Measurements from ENCODE around the gene ZC3H7A. TPM values are rescaled to one million over a fixed set of nuclear protein-coding genes. Genes with fewer than 3 reads are reported as not detected.

ZC3H7A gene
- total and polyA plus RNA-seq, 10 of the 15 experiments (the other 5 are each of a cell fraction or from before 2014, with no cell fraction given) = 46.3 to 188 (median 68.6) TPM

GRCh38 chr16:11719171-11719570, 77.9 kb downstream of the ZC3H7A start:
- no peak overlapping the region for H3K4me3 ChIP-seq
- H3K4me1 ChIP-seq (ENCODE audit: control insufficient read depth, insufficient read depth, low read length) = peaks cover 16% of the 10 kb centered on the region
- FAIRE-seq = no peak
- no peak for ATAC-seq
- no peaks in the 10 kb centered on the region for H4K20me1 ChIP-seq (ENCODE audit: control insufficient read depth, insufficient read depth)
- ChIA-PET SMC1A (ENCODE audit: uncharacterized antibody, unreplicated experiment) (interaction anchor here (0.7 to 6.7 kb wide), 12 partner anchors 12 to 187 kb away, joined by 3 to 41 read pairs (median 5); no protein-coding TSS in a partner anchor), POLR2A (interaction anchor here (1.2 to 2.2 kb wide), 3 partner anchors 18 to 80 kb away, joined by 4 to 8 read pairs (median 6); partner anchors contain the start of gene TXNDC11), CTCF (interaction anchor here (0.7 to 2.1 kb wide), 9 partner anchors 11 to 712 kb away, joined by 3 to 5 read pairs (median 4); no protein-coding TSS in a partner anchor), RAD21 (ENCODE audit: unreplicated experiment) (interaction anchor here (1.4 to 2.2 kb wide), 3 partner anchors 79 to 187 kb away, joined by 4 to 10 read pairs (median 8); partner anchors contain the start of gene ZC3H7A)
- no peak for DNase-seq (ENCODE audit: low read depth, low spot score)
- no peaks in the 10 kb centered on the region for H3K27me3 ChIP-seq (replicated peaks in 1 of 2; ENCODE audit: control insufficient read depth in 2 of 2, insufficient read depth in 2 of 2, low read length in 1 of 2)
- H3K9me3 ChIP-seq (replicated peaks; ENCODE audit: control insufficient read depth, insufficient read depth, low read length) = no peaks in the 10 kb centered on the region
- H3K4me2 ChIP-seq (ENCODE audit: control insufficient read depth, insufficient read depth) = no peak overlapping the region
- H3K27ac ChIP-seq (ENCODE audit: control insufficient read depth, insufficient read depth) = no peak overlapping the region
- intact Hi-C loops (cut with micrococcal nuclease; ENCODE audit: unreplicated experiment) = loop anchor here (5.0 kb wide), 1 partner anchor 312 kb away; no protein-coding TSS in a partner anchor
- peaks cover 16 to 32% of the 10 kb centered on the region in 2 experiments for H3K36me3 ChIP-seq (ENCODE audit: control insufficient read depth in 2 of 2, insufficient read depth in 2 of 2, low read length in 1 of 2)
- no peak overlapping the region for H2AFZ ChIP-seq (ENCODE audit: control insufficient read depth, low read depth, low read length)
- in situ Hi-C loops (cut with MboI) = no loop called here
- no peaks in the 10 kb centered on the region; the same call in none of the 2 replicates for H3K79me2 ChIP-seq (ENCODE audit: control insufficient read depth, insufficient read depth, low read length)
- H3K9ac ChIP-seq (ENCODE audit: control insufficient read depth, insufficient read depth, low read length) = no peak overlapping the region
- TSS peak; percentile 17 for BruUV-seq (replicated peaks)
- TF ChIP-seq GABPA (IDR thresholded peaks at IDR 0.05; ENCODE audit: low read depth) (no peak), HSF1 (IDR thresholded peaks at IDR 0.05; ENCODE audit: low read depth, low read length) (no peak), KDM1A (IDR thresholded peaks at IDR 0.05; ENCODE audit: borderline replicate concordance) (no peak), HDGF (IDR thresholded peaks at IDR 0.05) (no peak), EZH2 (IDR thresholded peaks at IDR 0.05; ENCODE audit: borderline replicate concordance, control insufficient read depth, low read depth, low read length) (no peak), PAX5 (IDR thresholded peaks at IDR 0.05; ENCODE audit: borderline replicate concordance, low read depth, low read length) (no peak), JUNB (IDR thresholded peaks at IDR 0.05) (no peak), MLLT1 (IDR thresholded peaks at IDR 0.05) (no peak), NR2C2 (IDR thresholded peaks at IDR 0.05; ENCODE audit: borderline replicate concordance, control insufficient read depth, insufficient read length, low read depth) (no peak), REST (IDR thresholded peaks at IDR 0.05; ENCODE audit: low read depth, low read length) (no peak), MEF2A (IDR thresholded peaks at IDR 0.05; ENCODE audit: insufficient read depth, low read depth, low read length) (no peak), SMARCA5 (IDR thresholded peaks at IDR 0.05) (no peak), PBX3 (IDR thresholded peaks at IDR 0.05; ENCODE audit: insufficient replicate concordance, low read depth, low read length) (no peak), TBL1XR1 (IDR thresholded peaks at IDR 0.05; ENCODE audit: low read depth, low read length) (no peak), BCL3 (IDR thresholded peaks at IDR 0.05; ENCODE audit: borderline replicate concordance, insufficient read depth, low read depth, low read length, poor library complexity, severe bottlenecking) (no peak)
